HG03196 (cell line): ENCODE results near the gene SNORC.

Source experiments
- ATAC-seq: cut with Tn5 transposase; IDR thresholded peaks from one replicate; pipeline ENCODE4 v1.9.1; 2021; ENCODE audit not compliant: unreplicated experiment

The SNORC gene

DNA sequence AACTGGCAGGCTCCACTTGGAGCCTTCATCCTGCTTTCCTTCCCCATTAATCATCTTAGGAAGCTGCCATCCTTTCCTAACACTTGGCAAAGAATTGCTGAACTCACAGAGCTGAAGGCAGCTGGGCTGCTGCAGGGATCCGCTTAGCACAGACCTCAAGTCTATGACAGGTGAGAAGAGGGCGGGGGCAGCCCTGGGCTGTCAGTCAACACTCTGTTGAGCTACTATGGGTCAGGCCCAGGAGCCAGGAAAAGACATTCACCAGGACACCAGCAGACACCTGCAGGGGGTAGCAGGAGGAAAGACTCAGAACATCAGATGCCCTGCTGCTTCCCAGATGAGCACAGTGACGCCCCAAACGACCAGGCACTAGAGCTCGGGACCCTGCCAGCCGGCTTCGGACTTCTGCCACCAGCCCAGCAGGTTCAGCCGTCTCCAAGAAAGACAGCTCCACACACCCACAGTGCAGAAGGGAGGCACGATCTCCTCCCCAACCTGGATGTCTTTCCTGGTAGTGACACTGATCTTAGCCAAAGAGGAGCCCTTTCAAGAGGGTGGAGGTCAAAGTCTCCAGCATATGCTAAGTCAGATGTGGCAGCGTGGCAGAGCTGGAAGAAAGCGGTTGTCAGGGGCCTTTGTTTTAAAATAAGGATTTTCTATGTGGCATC, 55.2 kb downstream of the SNORC start:
- no peak for ATAC-seq

GRCh38 chr2:232925821-232926156, 55.7 kb downstream of the SNORC start:
- ATAC-seq: no peak

- no peak for ATAC-seq
Measured at GRCh38 chr2:232926431-232926939, 56.4 kb downstream of the SNORC start.

DNA sequence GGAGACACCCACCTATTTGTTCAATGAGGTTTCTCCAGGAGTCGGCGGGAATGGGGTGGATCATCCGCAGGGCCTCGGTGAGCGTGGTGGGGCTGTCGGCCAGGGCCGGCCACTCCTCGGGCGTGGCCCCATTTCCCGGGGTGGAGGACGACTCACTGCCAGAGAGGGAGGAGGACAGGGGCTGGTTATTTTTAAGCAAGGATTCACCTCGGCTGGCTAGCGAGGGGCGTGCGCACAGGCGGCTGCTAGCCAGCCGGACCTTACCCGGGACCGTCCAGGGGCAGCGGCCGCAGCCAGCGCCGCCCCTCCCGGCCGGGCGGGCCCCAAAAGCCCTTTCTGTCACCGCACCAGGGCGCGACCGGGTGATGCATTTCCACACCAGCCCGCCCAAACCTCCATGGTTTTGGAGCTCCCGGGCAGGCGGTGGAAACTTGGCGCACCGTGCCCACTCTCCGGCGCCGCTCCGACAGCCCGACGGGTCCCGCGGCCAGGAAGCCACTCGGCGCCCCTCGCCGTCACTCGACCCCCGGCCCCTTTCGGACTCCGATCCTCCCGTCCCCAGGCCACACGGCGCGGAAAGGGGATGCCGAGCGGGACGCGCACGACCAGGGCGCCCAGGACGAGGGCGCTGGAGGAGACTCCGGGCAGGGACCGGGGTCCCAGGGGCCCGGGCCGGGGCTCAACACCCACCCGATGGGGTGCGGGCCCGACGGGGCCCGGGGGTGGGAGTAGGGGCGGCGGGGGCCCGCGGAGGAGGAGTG, 57.1 kb downstream of the SNORC start:
- ATAC-seq: no peak

GRCh38 chr2:232927793-232928550, 57.9 kb downstream of the SNORC start:
- ATAC-seq: no peak
